Choroid plexus epithelial cell (primary cell): ENCODE results near the gene MAP7.

Experiments used
- DNase-seq: peaks from one replicate; pipeline ENCODE4 v3.0.0-alpha.2; 2010; ENCODE audit warnings: low read depth
- H3K4me3 ChIP-seq: 2 replicates; pipeline ENCODE4 v1.5.1; 2011; ENCODE audit warnings: low read depth, mild to moderate bottlenecking, control low read depth, low read length, moderate library complexity
- TF ChIP-seq, protein P1 (sequence below): conservative IDR thresholded peaks from 2 replicates; pipeline ENCODE4 v1.5.1; 2011; ENCODE audit warnings: low read depth, mild to moderate bottlenecking, control low read depth, inconsistent platforms, low read length, moderate library complexity

Gene MAP7

GRCh38 chr6:136576821-136577220 lies 26.6 kb upstream of the MAP7 start:
- no peak overlapping the region for H3K4me3 ChIP-seq
- no peak for DNase-seq
- TF ChIP-seq, protein P1, sequence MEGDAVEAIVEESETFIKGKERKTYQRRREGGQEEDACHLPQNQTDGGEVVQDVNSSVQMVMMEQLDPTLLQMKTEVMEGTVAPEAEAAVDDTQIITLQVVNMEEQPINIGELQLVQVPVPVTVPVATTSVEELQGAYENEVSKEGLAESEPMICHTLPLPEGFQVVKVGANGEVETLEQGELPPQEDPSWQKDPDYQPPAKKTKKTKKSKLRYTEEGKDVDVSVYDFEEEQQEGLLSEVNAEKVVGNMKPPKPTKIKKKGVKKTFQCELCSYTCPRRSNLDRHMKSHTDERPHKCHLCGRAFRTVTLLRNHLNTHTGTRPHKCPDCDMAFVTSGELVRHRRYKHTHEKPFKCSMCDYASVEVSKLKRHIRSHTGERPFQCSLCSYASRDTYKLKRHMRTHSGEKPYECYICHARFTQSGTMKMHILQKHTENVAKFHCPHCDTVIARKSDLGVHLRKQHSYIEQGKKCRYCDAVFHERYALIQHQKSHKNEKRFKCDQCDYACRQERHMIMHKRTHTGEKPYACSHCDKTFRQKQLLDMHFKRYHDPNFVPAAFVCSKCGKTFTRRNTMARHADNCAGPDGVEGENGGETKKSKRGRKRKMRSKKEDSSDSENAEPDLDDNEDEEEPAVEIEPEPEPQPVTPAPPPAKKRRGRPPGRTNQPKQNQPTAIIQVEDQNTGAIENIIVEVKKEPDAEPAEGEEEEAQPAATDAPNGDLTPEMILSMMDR, result no peak

- TF ChIP-seq, protein P1, result no peak
- H3K4me3 ChIP-seq, result no peak overlapping the region
- no peak for DNase-seq
These were observed 21.3 kb upstream of the MAP7 start for GRCh38 chr6:136571496-136571895.

GRCh38 chr6:136571065-136571464 lies 20.8 kb upstream of the MAP7 start:
- no peak for DNase-seq
- TF ChIP-seq, protein P1, result no peak
- H3K4me3 ChIP-seq, result no peak overlapping the region

GRCh38 chr6:136568129-136568528 lies 17.9 kb upstream of the MAP7 start:
- no peak for DNase-seq
- H3K4me3 ChIP-seq, result no peak overlapping the region
- TF ChIP-seq, protein P1, result no peak

- no peak for DNase-seq
- TF ChIP-seq, protein P1, result no peak
- H3K4me3 ChIP-seq, result no peak overlapping the region
These were observed 17.5 kb upstream of the MAP7 start for GRCh38 chr6:136567688-136568087.

DNA sequence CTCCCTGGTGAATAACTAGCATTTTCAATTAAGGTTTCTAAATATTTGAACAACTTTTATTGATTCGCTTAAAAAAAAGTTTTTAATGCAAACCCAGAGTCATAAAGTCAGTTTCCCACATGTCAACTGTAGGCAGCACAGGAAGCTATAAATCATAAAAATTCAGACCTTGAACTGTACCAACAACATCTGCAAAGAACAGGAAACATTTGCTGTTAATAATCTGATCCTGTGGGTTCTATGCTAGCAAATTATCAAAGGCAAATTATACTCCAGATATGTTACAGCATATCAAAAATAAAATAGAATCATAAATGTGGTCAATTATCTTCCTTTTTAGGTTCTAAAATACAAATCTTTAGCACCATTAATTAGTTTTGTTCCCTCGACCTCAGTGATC lies 16.6 kb upstream of the MAP7 start:
- DNase-seq, result no peak
- no peak overlapping the region for H3K4me3 ChIP-seq
- TF ChIP-seq, protein P1, result no peak

DNA sequence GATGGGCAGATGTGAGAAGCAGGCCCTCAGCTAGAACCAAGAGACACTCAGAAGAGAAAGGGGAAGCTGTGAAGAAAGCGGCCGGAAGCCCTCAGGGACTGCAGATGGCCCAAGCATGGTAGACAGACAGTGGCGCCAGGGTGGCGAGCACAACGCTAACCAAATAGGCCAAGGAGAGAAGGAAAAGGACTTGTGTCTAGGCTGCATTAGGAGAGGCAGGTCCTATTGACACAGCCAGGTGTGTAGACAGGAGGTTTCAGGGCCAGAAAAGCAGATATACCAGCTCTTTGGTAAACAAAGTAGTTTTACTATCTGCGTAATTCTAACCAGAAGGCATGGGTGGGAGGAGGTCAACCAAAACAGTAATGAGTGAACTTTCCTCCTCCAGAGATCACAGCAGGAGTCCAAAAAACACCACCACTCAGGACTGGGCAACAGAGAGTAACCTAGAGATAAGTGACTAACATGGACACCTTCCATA lies 15.8 kb upstream of the MAP7 start:
- no peak overlapping the region for H3K4me3 ChIP-seq
- peak; percentile 39 for DNase-seq
- TF ChIP-seq, protein P1, result no peak
